ENCODE measurements around the gene MSGN1. TPM values are rescaled to one million over a fixed set of nuclear protein-coding genes. Genes with fewer than 3 reads are reported as not detected.

Gene MSGN1, protein sequence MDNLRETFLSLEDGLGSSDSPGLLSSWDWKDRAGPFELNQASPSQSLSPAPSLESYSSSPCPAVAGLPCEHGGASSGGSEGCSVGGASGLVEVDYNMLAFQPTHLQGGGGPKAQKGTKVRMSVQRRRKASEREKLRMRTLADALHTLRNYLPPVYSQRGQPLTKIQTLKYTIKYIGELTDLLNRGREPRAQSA
- total RNA-seq, result not detected

DNA sequence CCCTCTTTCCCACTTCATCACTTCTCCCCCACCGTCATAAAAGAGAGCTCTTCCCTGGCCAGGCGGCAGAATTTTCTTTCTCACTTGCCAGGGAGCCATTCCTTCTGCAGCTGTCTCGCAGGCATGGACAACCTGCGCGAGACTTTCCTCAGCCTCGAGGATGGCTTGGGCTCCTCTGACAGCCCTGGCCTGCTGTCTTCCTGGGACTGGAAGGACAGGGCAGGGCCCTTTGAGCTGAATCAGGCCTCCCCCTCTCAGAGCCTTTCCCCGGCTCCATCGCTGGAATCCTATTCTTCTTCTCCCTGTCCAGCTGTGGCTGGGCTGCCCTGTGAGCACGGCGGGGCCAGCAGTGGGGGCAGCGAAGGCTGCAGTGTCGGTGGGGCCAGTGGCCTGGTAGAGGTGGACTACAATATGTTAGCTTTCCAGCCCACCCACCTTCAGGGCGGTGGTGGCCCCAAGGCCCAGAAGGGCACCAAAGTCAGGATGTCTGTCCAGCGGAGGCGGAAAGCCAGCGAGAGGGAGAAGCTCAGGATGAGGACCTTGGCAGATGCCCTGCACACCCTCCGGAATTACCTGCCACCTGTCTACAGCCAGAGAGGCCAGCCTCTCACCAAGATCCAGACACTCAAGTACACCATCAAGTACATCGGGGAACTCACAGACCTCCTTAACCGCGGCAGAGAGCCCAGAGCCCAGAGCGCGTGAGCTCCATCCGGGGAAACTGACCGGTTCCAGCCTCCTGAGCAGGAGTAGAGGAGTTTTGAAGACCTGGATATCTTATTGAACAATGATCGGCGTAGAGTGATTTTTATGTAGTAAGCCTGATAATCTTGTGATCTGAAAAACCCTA is at the start of gene MSGN1:
Gene MSGN1, plus strand, starts transcription at position 65 of the 850 bp plus-strand sequence. Its CDS starts 59 bp downstream, at position 124.
- Histone ChIP-seq H3K4me1 (peaks cover 7 to 12% (median 9%) of the 10 kb centered on the region in 4 donors), H3K36me3 (no peaks in the 10 kb centered on the region), H3K27ac (replicated peaks in 1 of 4) (no peak within 1 kb of the TSS), H3K27me3 (no peaks in the 10 kb centered on the region), H3K9me3 (no peaks in the 10 kb centered on the region), H3K4me3 (no peak within 1 kb of the TSS)
- 91% methylated on average over 23 of the region's 26 CpGs for WGBS
- intact Hi-C loops (cut with DNase I), result no loop called here
- TF ChIP-seq, protein P1, sequence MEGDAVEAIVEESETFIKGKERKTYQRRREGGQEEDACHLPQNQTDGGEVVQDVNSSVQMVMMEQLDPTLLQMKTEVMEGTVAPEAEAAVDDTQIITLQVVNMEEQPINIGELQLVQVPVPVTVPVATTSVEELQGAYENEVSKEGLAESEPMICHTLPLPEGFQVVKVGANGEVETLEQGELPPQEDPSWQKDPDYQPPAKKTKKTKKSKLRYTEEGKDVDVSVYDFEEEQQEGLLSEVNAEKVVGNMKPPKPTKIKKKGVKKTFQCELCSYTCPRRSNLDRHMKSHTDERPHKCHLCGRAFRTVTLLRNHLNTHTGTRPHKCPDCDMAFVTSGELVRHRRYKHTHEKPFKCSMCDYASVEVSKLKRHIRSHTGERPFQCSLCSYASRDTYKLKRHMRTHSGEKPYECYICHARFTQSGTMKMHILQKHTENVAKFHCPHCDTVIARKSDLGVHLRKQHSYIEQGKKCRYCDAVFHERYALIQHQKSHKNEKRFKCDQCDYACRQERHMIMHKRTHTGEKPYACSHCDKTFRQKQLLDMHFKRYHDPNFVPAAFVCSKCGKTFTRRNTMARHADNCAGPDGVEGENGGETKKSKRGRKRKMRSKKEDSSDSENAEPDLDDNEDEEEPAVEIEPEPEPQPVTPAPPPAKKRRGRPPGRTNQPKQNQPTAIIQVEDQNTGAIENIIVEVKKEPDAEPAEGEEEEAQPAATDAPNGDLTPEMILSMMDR (IDR thresholded peaks at IDR 0.05), result no peak
- TF ChIP-seq POLR2A (IDR thresholded peaks at IDR 0.05; ENCODE audit: low read depth) (no peak), EP300 (IDR thresholded peaks at IDR 0.05) (no peak), POLR2AphosphoS5 (IDR thresholded peaks at IDR 0.05) (no peak)
- DNase-seq (ENCODE audit: extremely low spot score), result no peak

DNA sequence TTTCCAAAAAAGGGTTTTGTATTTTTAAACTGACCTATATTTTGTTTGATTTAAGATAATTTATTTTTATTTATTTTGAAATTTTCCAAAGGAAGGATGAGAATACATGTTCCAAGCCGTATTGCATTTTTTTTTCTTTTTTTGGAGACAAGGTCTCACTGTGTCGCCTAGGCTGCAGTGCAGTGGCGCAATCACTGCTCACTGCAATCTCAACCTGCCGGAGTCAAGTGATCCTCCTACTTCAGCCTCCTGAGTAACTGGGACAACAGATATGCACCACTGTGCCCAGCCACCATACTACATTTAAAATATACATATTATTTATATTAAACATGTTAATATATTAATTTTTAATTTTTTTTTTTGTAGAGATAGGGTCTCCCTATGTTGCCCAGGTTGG is 47.4 kb upstream of the MSGN1 start:
- no peak for TF ChIP-seq POLR2AphosphoS5 (IDR thresholded peaks at IDR 0.05)
- no peak for TF ChIP-seq EP300 (IDR thresholded peaks at IDR 0.05)
- TF ChIP-seq, protein P1 (IDR thresholded peaks at IDR 0.05), result no peak
- no peak for TF ChIP-seq POLR2A (IDR thresholded peaks at IDR 0.05; ENCODE audit: low read depth)
- WGBS, result 91% methylated on average over 4 of the region's 4 CpGs
- no peaks in the 10 kb centered on the region for H3K27me3 ChIP-seq
- peaks cover 0 to 4% (median 2%) of the 10 kb centered on the region in 4 donors for H3K36me3 ChIP-seq
- H3K4me3 ChIP-seq, result no peak overlapping the region
- H3K4me1 ChIP-seq, result no peaks in the 10 kb centered on the region
- no peak overlapping the region for H3K27ac ChIP-seq (replicated peaks in 1 of 4)
- no peak for DNase-seq (ENCODE audit: extremely low spot score)
- intact Hi-C loops (cut with DNase I), result no loop called here
- no peaks in the 10 kb centered on the region for H3K9me3 ChIP-seq

DNA sequence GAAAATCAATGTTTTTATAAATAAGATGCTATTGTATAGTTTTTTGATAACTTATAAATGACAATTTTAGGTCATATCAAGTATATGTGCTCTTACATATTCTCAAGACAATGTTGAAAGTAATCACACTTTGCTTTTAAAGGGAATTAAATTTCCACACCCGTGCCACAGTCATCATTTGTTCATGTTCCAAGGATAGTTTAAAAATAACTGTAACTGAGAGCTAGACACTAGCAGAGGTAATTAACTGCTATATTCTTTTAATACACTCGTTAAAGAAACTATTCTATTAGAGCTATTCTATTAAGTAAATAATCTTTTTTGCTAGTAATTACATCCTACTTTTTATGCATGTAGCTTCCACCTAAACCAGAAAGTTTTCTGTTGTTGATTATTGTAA is 44.3 kb upstream of the MSGN1 start:
- Histone ChIP-seq H3K4me1 (no peaks in the 10 kb centered on the region), H3K9me3 (no peaks in the 10 kb centered on the region), H3K27me3 (no peaks in the 10 kb centered on the region), H3K27ac (replicated peaks in 1 of 4) (no peak overlapping the region), H3K4me3 (no peak overlapping the region), H3K36me3 (peaks cover 0 to 8% (median under 1%) of the 10 kb centered on the region in 4 donors)
- WGBS, result 90% methylated on average over 2 of the region's 2 CpGs
- no peak for DNase-seq (ENCODE audit: extremely low spot score)
- intact Hi-C loops (cut with DNase I), result no loop called here
- no peak for TF ChIP-seq POLR2A (IDR thresholded peaks at IDR 0.05; ENCODE audit: low read depth)

DNA sequence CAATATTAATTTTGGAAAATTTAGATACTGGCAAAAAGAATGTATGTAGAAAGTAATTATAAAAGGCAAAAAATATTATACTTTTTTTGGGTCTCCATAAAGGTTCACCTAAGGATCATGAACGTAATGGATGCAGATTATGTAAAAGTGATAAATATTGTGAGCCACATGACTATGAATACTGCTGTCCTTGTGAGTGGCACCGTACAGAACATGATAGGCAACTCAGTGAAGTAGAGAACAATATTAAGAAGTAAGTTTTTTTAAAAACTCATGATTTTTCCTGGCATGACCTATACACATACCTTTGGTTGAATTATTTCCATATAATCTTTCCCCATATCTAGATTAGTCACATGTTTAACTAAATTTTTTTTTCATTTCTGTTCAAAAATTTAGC is 43.7 kb upstream of the MSGN1 start:
- intact Hi-C loops (cut with DNase I), result no loop called here
- Histone ChIP-seq H3K36me3 (peaks cover 0 to 8% (median 0%) of the 10 kb centered on the region in 4 donors), H3K27ac (replicated peaks in 1 of 4) (no peak overlapping the region), H3K27me3 (no peaks in the 10 kb centered on the region), H3K4me3 (no peak overlapping the region), H3K4me1 (no peaks in the 10 kb centered on the region), H3K9me3 (no peaks in the 10 kb centered on the region)
- 89% methylated on average over 2 of the region's 2 CpGs for WGBS
- no peak for DNase-seq (ENCODE audit: extremely low spot score)
- TF ChIP-seq EP300 (IDR thresholded peaks at IDR 0.05), result no peak
- no peak for TF ChIP-seq POLR2A (IDR thresholded peaks at IDR 0.05; ENCODE audit: low read depth)
- no peak for TF ChIP-seq POLR2AphosphoS5 (IDR thresholded peaks at IDR 0.05)
- TF ChIP-seq, protein P1 (IDR thresholded peaks at IDR 0.05), result no peak

DNA sequence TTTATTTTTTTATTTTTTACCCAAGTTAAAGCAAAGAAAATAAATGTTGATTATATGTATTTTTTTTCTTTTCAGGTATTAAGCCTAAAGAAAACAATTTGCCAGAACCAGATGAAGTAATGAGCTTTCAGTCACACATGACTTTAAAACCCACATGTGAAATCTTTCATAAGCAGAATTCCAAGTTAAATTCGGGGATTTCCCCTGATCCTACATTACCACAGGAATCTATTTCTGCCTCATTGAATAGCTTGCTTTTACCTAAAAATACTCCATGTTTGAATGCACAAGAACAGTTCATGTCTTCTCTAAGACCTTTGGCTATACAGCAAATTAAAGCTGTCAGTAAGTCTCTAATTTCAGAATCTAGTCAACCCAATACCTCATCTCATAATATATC is 35.7 kb upstream of the MSGN1 start:
- DNase-seq (ENCODE audit: extremely low spot score), result no peak
- intact Hi-C loops (cut with DNase I), result no loop called here
- H3K36me3 ChIP-seq, result peaks cover 0 to 17% (median 1%) of the 10 kb centered on the region in 4 donors
- H3K4me1 ChIP-seq, result no peaks in the 10 kb centered on the region
- H3K27me3 ChIP-seq, result no peaks in the 10 kb centered on the region
- no peak overlapping the region for H3K27ac ChIP-seq (replicated peaks in 1 of 4)
- 88% methylated on average over 1 of the region's 1 CpG for WGBS
- no peak overlapping the region for H3K4me3 ChIP-seq
- TF ChIP-seq, protein P1 (IDR thresholded peaks at IDR 0.05), result no peak
- no peak for TF ChIP-seq POLR2A (IDR thresholded peaks at IDR 0.05; ENCODE audit: low read depth)
- TF ChIP-seq POLR2AphosphoS5 (IDR thresholded peaks at IDR 0.05), result no peak
- no peak for TF ChIP-seq EP300 (IDR thresholded peaks at IDR 0.05)
- no peaks in the 10 kb centered on the region for H3K9me3 ChIP-seq
